Measurements from ENCODE around the gene TESK2. TPM values are rescaled to one million over a fixed set of nuclear protein-coding genes. Genes with fewer than 3 reads are reported as not detected.

Gene TESK2
- total RNA-seq, 1 experiment from 2014 or later, result 1.5 TPM

- no peaks in the 10 kb centered on the region for H3K36me3 ChIP-seq (ENCODE audit: insufficient read depth, low read length)
- H3K4me1 ChIP-seq (ENCODE audit: low read length), result peaks cover 22% of the 10 kb centered on the region
- no peaks in the 10 kb centered on the region for H3K79me2 ChIP-seq (ENCODE audit: low read length)
- no peak overlapping the region for H2AFZ ChIP-seq (ENCODE audit: low read length)
- no peaks in the 10 kb centered on the region for H4K20me1 ChIP-seq (ENCODE audit: insufficient read depth, low read depth, low read length)
- no peaks in the 10 kb centered on the region for H3K27me3 ChIP-seq (ENCODE audit: low read length)
- peak; percentile 89 for DNase-seq
- H3K27ac ChIP-seq (ENCODE audit: low read length), result no peak overlapping the region
- no peak overlapping the region for H3K9ac ChIP-seq (ENCODE audit: low read length)
- no peaks in the 10 kb centered on the region for H3K9me3 ChIP-seq (ENCODE audit: low read length)
- H3K9me2 ChIP-seq (replicated peaks; ENCODE audit: insufficient read depth, low read length), result no peaks in the 10 kb centered on the region
- H3K4me2 ChIP-seq (ENCODE audit: low read depth, low read length, poor library complexity, severe bottlenecking), result no peak overlapping the region
- H3K4me3 ChIP-seq (ENCODE audit: low read length), result no peak overlapping the region
Measured at GRCh38 chr1:45299981-45300668, 190.8 kb downstream of the TESK2 start.

- no peak for DNase-seq
Measured at GRCh38 chr1:45299296-45299695, 191.7 kb downstream of the TESK2 start.

GRCh38 chr1:45297666-45298356 is 193.2 kb downstream of the TESK2 start:
- H3K9me3 ChIP-seq (ENCODE audit: low read length), result no peaks in the 10 kb centered on the region

More at GRCh38 chr1:45299296-45299695, 191.7 kb downstream of the TESK2 start:
- Histone ChIP-seq H3K27me3 (ENCODE audit: low read length) (no peaks in the 10 kb centered on the region), H3K4me1 (ENCODE audit: low read length) (peaks cover 13% of the 10 kb centered on the region), H3K4me3 (ENCODE audit: low read length) (no peak overlapping the region), H3K4me2 (ENCODE audit: low read depth, low read length, poor library complexity, severe bottlenecking) (no peak overlapping the region), H3K9ac (ENCODE audit: low read length) (no peak overlapping the region), H3K79me2 (ENCODE audit: low read length) (no peaks in the 10 kb centered on the region), H3K9me3 (ENCODE audit: low read length) (no peaks in the 10 kb centered on the region), H3K27ac (ENCODE audit: low read length) (no peak overlapping the region), H3K36me3 (ENCODE audit: insufficient read depth, low read length) (no peaks in the 10 kb centered on the region), H3K9me2 (replicated peaks; ENCODE audit: insufficient read depth, low read length) (no peaks in the 10 kb centered on the region), H4K20me1 (ENCODE audit: insufficient read depth, low read depth, low read length) (no peaks in the 10 kb centered on the region), H2AFZ (ENCODE audit: low read length) (no peak overlapping the region)

More at GRCh38 chr1:45297666-45298356, 193.2 kb downstream of the TESK2 start:
- H3K4me1 ChIP-seq (ENCODE audit: low read length), result peaks cover 8% of the 10 kb centered on the region
- H3K27me3 ChIP-seq (ENCODE audit: low read length), result no peaks in the 10 kb centered on the region
- H4K20me1 ChIP-seq (ENCODE audit: insufficient read depth, low read depth, low read length), result no peaks in the 10 kb centered on the region
- no peaks in the 10 kb centered on the region for H3K36me3 ChIP-seq (ENCODE audit: insufficient read depth, low read length)
- no peaks in the 10 kb centered on the region for H3K79me2 ChIP-seq (ENCODE audit: low read length)
- no peak overlapping the region for H3K9ac ChIP-seq (ENCODE audit: low read length)
- H2AFZ ChIP-seq (ENCODE audit: low read length), result no peak overlapping the region
- H3K9me2 ChIP-seq (replicated peaks; ENCODE audit: insufficient read depth, low read length), result no peaks in the 10 kb centered on the region
- no peak overlapping the region for H3K4me2 ChIP-seq (ENCODE audit: low read depth, low read length, poor library complexity, severe bottlenecking)
- no peak overlapping the region for H3K27ac ChIP-seq (ENCODE audit: low read length)
- no peak for DNase-seq
- no peak overlapping the region for H3K4me3 ChIP-seq (ENCODE audit: low read length)

Other genes with a start within 250 kb of the TESK2 start
- gene HPDL, start 164.3 kb downstream of the TESK2 start, total RNA-seq (2014; rRNA removed; shearing (Covaris generic); ENCODE audit: low replicate concordance), result not detected in 2 replicates
- 8.9 and 12.7 TPM in 2 replicates for gene TOE1, start 151.0 kb downstream of the TESK2 start, total RNA-seq (2014; rRNA removed; shearing (Covaris generic); ENCODE audit: low replicate concordance)
- 40.8 and 53.9 TPM in 2 replicates for gene MUTYH, start 150.7 kb downstream of the TESK2 start, total RNA-seq (2014; rRNA removed; shearing (Covaris generic); ENCODE audit: low replicate concordance)
- gene CCDC163, start 8.9 kb upstream of the TESK2 start, total RNA-seq (2014; rRNA removed; shearing (Covaris generic); ENCODE audit: low replicate concordance), result 5.8 and 9.0 TPM in 2 replicates
- gene MMACHC, start 9.1 kb upstream of the TESK2 start, total RNA-seq (2014; rRNA removed; shearing (Covaris generic); ENCODE audit: low replicate concordance), result 5.5 and 13.8 TPM in 2 replicates
- 289 and 397 TPM in 2 replicates for gene PRDX1, start 30.7 kb upstream of the TESK2 start, total RNA-seq (2014; rRNA removed; shearing (Covaris generic); ENCODE audit: low replicate concordance)
- gene AKR1A1, start 59.7 kb upstream of the TESK2 start, total RNA-seq (2014; rRNA removed; shearing (Covaris generic); ENCODE audit: low replicate concordance), result 79.0 and 120 TPM in 2 replicates
- gene NASP, start 92.9 kb upstream of the TESK2 start, total RNA-seq (2014; rRNA removed; shearing (Covaris generic); ENCODE audit: low replicate concordance), result 61.8 and 88.1 TPM in 2 replicates
- 1.6 and 4.1 TPM in 2 replicates for gene CCDC17, start 132.9 kb upstream of the TESK2 start, total RNA-seq (2014; rRNA removed; shearing (Covaris generic); ENCODE audit: low replicate concordance)
- 95.8 and 98.0 TPM in 2 replicates for gene GPBP1L1, start 195.4 kb upstream of the TESK2 start, total RNA-seq (2014; rRNA removed; shearing (Covaris generic); ENCODE audit: low replicate concordance)
- 28.9 and 86.1 TPM in 2 replicates for gene TMEM69, start 197.0 kb upstream of the TESK2 start, total RNA-seq (2014; rRNA removed; shearing (Covaris generic); ENCODE audit: low replicate concordance)

All from Karpas-422 (cell line).